ENCODE results near the gene RGS6.

The RGS6 gene

GRCh38 chr14:72554401-72554800 is 622.2 kb downstream of the RGS6 start:
- CTCF ChIA-PET = no interaction called here

GRCh38 chr14:72554994-72555608 is 622.9 kb downstream of the RGS6 start:
- TF ChIP-seq HDGF (IDR thresholded peaks at IDR 0.05; ENCODE audit: borderline replicate concordance) (no peak), CTBP1 (IDR thresholded peaks at IDR 0.05; ENCODE audit: borderline replicate concordance) (no peak), ZNF384 (IDR thresholded peaks at IDR 0.05) (no peak), FOXK2 (IDR thresholded peaks at IDR 0.05) (no peak), NFRKB (IDR thresholded peaks at IDR 0.05) (no peak), ARNT (IDR thresholded peaks at IDR 0.05) (no peak), SUZ12 (IDR thresholded peaks at IDR 0.05) (no peak), BHLHE40 (IDR thresholded peaks at IDR 0.05; ENCODE audit: borderline replicate concordance) (no peak), ELF4 (IDR thresholded peaks at IDR 0.05) (no peak)
- no peak for DNase-seq (ENCODE audit: extremely low spot score)
- ChIA-PET CTCF (no interaction called here), POLR2A (no interaction called here)

More at GRCh38 chr14:72554401-72554800, 622.2 kb downstream of the RGS6 start:
- DNase-seq (ENCODE audit: extremely low spot score) = no peak
- POLR2A ChIA-PET = no interaction called here
- TF ChIP-seq SUZ12 (IDR thresholded peaks at IDR 0.05) = no peak
- TF ChIP-seq ARNT (IDR thresholded peaks at IDR 0.05) = no peak
- TF ChIP-seq NFRKB (IDR thresholded peaks at IDR 0.05) = no peak
- no peak for TF ChIP-seq CTBP1 (IDR thresholded peaks at IDR 0.05; ENCODE audit: borderline replicate concordance)
- TF ChIP-seq ZNF384 (IDR thresholded peaks at IDR 0.05) = no peak
- TF ChIP-seq SP1 (IDR thresholded peaks at IDR 0.05) = no peak
- no peak for TF ChIP-seq FOXM1 (IDR thresholded peaks at IDR 0.05; ENCODE audit: borderline replicate concordance)
- no peak for TF ChIP-seq HDGF (IDR thresholded peaks at IDR 0.05; ENCODE audit: borderline replicate concordance)
- TF ChIP-seq FOXA1 (IDR thresholded peaks at IDR 0.05) = no peak
- TF ChIP-seq ELF4 (IDR thresholded peaks at IDR 0.05) = no peak
- no peak for TF ChIP-seq L3MBTL2 (conservative IDR thresholded peaks at IDR 0.05)

- no peak for TF ChIP-seq L3MBTL2 (conservative IDR thresholded peaks at IDR 0.05)
- TF ChIP-seq NFRKB (IDR thresholded peaks at IDR 0.05) = no peak
- no peak for TF ChIP-seq FOXK2 (IDR thresholded peaks at IDR 0.05)
- no peak for TF ChIP-seq FOXM1 (IDR thresholded peaks at IDR 0.05; ENCODE audit: borderline replicate concordance)
- no peak for TF ChIP-seq TARDBP (IDR thresholded peaks at IDR 0.05)
- TF ChIP-seq ZNF384 (IDR thresholded peaks at IDR 0.05) = no peak
- TF ChIP-seq BHLHE40 (IDR thresholded peaks at IDR 0.05; ENCODE audit: borderline replicate concordance) = no peak
- no peak for TF ChIP-seq FOXA1 (IDR thresholded peaks at IDR 0.05)
- CTCF ChIA-PET = no interaction called here
- no peak for DNase-seq (ENCODE audit: extremely low spot score)
- POLR2A ChIA-PET = no interaction called here
These were observed 623.4 kb downstream of the RGS6 start for GRCh38 chr14:72555609-72556000.

DNA sequence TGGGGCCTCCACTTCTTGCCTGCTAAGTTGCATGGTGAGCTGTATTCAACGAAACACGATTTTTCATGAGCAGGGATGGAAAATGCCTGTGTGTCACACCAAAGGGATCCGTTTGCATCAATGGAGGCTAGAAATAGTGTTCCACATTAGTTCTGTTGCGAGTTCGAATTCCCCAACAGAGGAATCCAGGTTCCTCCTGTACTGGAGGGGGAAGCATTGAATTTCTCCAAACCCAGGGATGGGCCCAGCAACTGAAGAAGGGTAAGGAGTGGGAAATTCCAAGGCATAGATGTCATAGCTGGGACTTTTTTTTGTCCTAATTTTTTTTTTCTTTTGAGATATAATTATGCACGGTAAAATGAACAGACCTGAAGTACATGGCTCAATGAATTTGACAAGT is 625.4 kb downstream of the RGS6 start:
- CTCF ChIA-PET = no interaction called here
- POLR2A ChIA-PET = no interaction called here
- no peak for TF ChIP-seq TARDBP (IDR thresholded peaks at IDR 0.05)
- DNase-seq (ENCODE audit: extremely low spot score) = no peak

DNA sequence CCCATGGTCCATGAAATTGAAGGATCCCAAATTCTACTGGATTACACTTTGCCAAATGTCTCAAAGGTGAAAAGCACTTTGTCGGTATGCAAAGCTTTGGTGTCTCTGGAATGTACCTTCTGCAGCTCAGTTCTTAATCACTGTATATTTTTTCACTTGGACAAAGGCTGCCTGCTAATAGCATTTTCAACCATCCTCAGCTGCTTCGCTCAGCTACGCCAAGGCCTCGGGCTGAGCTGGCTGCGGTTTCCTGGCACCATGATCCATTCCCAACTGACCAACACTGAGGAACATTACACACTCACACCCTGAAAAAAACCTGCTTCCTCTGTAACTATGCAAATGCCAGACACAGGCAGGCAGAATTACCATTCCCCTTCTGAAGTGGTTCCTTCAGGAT is 626.5 kb downstream of the RGS6 start:
- POLR2A ChIA-PET = no interaction called here
- DNase-seq (ENCODE audit: extremely low spot score) = no peak
- CTCF ChIA-PET = no interaction called here
- no peak for TF ChIP-seq FOXM1 (IDR thresholded peaks at IDR 0.05; ENCODE audit: borderline replicate concordance)
- no peak for TF ChIP-seq HDGF (IDR thresholded peaks at IDR 0.05; ENCODE audit: borderline replicate concordance)
- no peak for TF ChIP-seq ARNT (IDR thresholded peaks at IDR 0.05)
- no peak for TF ChIP-seq FOXA1 (IDR thresholded peaks at IDR 0.05)
- TF ChIP-seq FOXK2 (IDR thresholded peaks at IDR 0.05) = no peak
- no peak for TF ChIP-seq NFRKB (IDR thresholded peaks at IDR 0.05)
- TF ChIP-seq PKNOX1 (IDR thresholded peaks at IDR 0.05) = no peak

GRCh38 chr14:72559202-72559601 is 627.0 kb downstream of the RGS6 start:
- POLR2A ChIA-PET = no interaction called here
- TF ChIP-seq TARDBP (IDR thresholded peaks at IDR 0.05) (no peak), BHLHE40 (IDR thresholded peaks at IDR 0.05; ENCODE audit: borderline replicate concordance) (no peak), ELF4 (IDR thresholded peaks at IDR 0.05) (no peak), LEF1 (IDR thresholded peaks at IDR 0.05; ENCODE audit: borderline replicate concordance) (no peak), ARNT (IDR thresholded peaks at IDR 0.05) (no peak), FOXA1 (IDR thresholded peaks at IDR 0.05) (no peak), FOXK2 (IDR thresholded peaks at IDR 0.05) (no peak)
- no peak for DNase-seq (ENCODE audit: extremely low spot score)
- CTCF ChIA-PET = no interaction called here

DNA sequence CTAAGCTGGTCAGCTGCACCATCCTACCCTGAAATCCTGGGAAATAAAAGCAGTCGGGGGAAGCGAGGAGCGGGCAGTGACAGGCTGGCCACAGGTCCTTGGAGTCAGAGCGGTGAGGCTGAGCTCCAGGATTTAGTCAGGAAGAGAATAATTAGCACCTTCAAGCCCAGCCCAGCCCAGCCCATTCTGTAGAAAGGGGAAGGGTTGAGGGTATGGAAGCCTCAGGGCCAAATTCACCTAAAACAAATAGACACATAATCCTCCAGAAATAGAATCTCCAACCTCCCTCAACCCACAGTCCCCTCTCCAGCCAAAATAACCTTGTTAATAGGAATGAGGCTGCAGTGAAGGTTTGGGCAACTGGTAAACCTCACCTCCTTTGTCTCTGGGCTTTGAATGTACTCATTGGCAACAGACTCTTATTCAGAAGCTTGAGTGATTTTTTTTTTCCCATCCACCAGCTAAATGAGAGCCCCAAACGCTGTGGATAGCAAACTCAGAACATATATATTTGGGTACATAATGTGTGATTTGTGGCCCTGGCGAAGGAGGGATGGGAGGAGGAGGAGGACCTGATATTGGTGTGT is 627.5 kb downstream of the RGS6 start:
- no peak for DNase-seq (ENCODE audit: extremely low spot score)
- TF ChIP-seq ARNT (IDR thresholded peaks at IDR 0.05) (no peak), ELF4 (IDR thresholded peaks at IDR 0.05) (no peak), L3MBTL2 (conservative IDR thresholded peaks at IDR 0.05) (no peak), SP1 (IDR thresholded peaks at IDR 0.05) (no peak), FOXA1 (IDR thresholded peaks at IDR 0.05) (no peak), BHLHE40 (IDR thresholded peaks at IDR 0.05; ENCODE audit: borderline replicate concordance) (no peak), ZNF384 (IDR thresholded peaks at IDR 0.05) (no peak), HDGF (IDR thresholded peaks at IDR 0.05; ENCODE audit: borderline replicate concordance) (no peak), SUZ12 (IDR thresholded peaks at IDR 0.05) (no peak), FOXM1 (IDR thresholded peaks at IDR 0.05; ENCODE audit: borderline replicate concordance) (no peak), FOXK2 (IDR thresholded peaks at IDR 0.05) (no peak), CTBP1 (IDR thresholded peaks at IDR 0.05; ENCODE audit: borderline replicate concordance) (no peak)
- ChIA-PET CTCF (no interaction called here), POLR2A (no interaction called here)

GRCh38 chr14:72560331-72560730 is 628.1 kb downstream of the RGS6 start:
- no peak for TF ChIP-seq SP1 (IDR thresholded peaks at IDR 0.05)
- TF ChIP-seq CTBP1 (IDR thresholded peaks at IDR 0.05; ENCODE audit: borderline replicate concordance) = no peak
- no peak for TF ChIP-seq LEF1 (IDR thresholded peaks at IDR 0.05; ENCODE audit: borderline replicate concordance)
- ChIA-PET POLR2A (no interaction called here), CTCF (no interaction called here)

More at GRCh38 chr14:72560331-72560730, 628.1 kb downstream of the RGS6 start:
- no peak for DNase-seq (ENCODE audit: extremely low spot score)
